HepG2 (cell line): ENCODE data around the gene PNPLA8. TPM values are rescaled to one million over a fixed set of nuclear protein-coding genes. Genes with fewer than 3 reads are reported as not detected.

Experiments used
- ATAC-seq: fragments of 200-7000 bp; cut with Tn5 transposase; 3 replicates; pipeline ENCODE4 v1.9.1; 2020; ENCODE audit warnings: mild to moderate bottlenecking, moderate library complexity
- BruUV-seq: library from RNA; stranded (reverse); fragments of 400-500 nt; replicated peaks from 2 replicates; lab custom pipeline; 2021; lab: Mats Ljungman, UMichigan
- CTCF ChIA-PET: fragments of 300-600 bp; formaldehyde crosslinking; extraction: SDS; loops from one replicate; lab custom pipeline; 2021; ENCODE audit warnings: low total read pairs, inconsistent platforms, low intra/inter-chr PET ratio; lab: Yijun Ruan, JAX
- POLR2A ChIA-PET: fragments of 350-600 bp; sonication (Branson Sonifier 250); formaldehyde crosslinking; loops from one replicate; lab custom pipeline; 2020; ENCODE audit warnings: antibody characterized with exemption, inconsistent platforms; lab: Yijun Ruan, JAX
- DNase-seq: peaks from one replicate; pipeline ENCODE4 v3.0.0-alpha.2; 2015; ENCODE audit warnings: low spot score
- FAIRE-seq: peaks from 3 replicates; lab custom pipeline; 2011; peaks lifted over from hg19 to GRCh38; lab: Jason Lieb, UNC
- H2AFZ ChIP-seq: one replicate; pipeline ENCODE4 v1.6.1; 2011; ENCODE audit warnings: low read length, inconsistent platforms
- H3K27ac ChIP-seq: fragments of 300-600 bp; 3 replicates; pipeline ENCODE4 v1.8.0; 2011; ENCODE audit warnings: mixed run types, mild to moderate bottlenecking, mixed read lengths, low read length, inconsistent platforms; ENCODE audit not compliant: insufficient read depth; ENCODE audit errors: extremely low read length
- H3K27me3 ChIP-seq, 2 experiments: fragments of 200-600 bp in 1 of 2; 2 replicates in 1 of 2; 3 replicates in 1 of 2; pipeline versions ENCODE4 v1.6.0 to v1.8.0; 2011; ENCODE audit warnings: low read length in 2 of 2, mild to moderate bottlenecking in 2 of 2, moderate library complexity in 2 of 2, inconsistent platforms in 1 of 2; ENCODE audit not compliant: insufficient read depth in 2 of 2, control insufficient read depth in 1 of 2
- H3K36me3 ChIP-seq, 2 experiments: fragments of 200-600 bp in 1 of 2; replicated peaks in 1 of 2; 2 replicates in 1 of 2; 3 replicates in 1 of 2; pipeline versions ENCODE4 v1.5.1 to v1.8.0; 2011; ENCODE audit warnings: low read length in 2 of 2, inconsistent platforms in 1 of 2; ENCODE audit not compliant: insufficient read depth in 2 of 2, control insufficient read depth in 1 of 2
- H3K4me1 ChIP-seq: 2 replicates; pipeline ENCODE4 v1.5.1; 2012; ENCODE audit warnings: low read length, inconsistent platforms; ENCODE audit not compliant: insufficient read depth
- H3K4me2 ChIP-seq: 2 replicates; pipeline ENCODE4 v1.6.0; 2011; ENCODE audit warnings: low read depth, low read length, inconsistent platforms
- H3K4me3 ChIP-seq, 3 experiments: fragments of 200-600 bp in 1 of 3; sonication (generic), shearing (Covaris generic) in 1 of 3; replicated peaks in 1 of 3; 2 replicates each; pipeline ENCODE4 v1.5.1; 2011 to 2016; ENCODE audit warnings: low read length in 3 of 3, inconsistent platforms in 2 of 3, low read depth in 2 of 3, mild to moderate bottlenecking in 2 of 3, control low read depth in 1 of 3, mixed read lengths in 1 of 3; ENCODE audit not compliant: insufficient read depth in 1 of 3
- H3K79me2 ChIP-seq: one replicate; pipeline ENCODE4 v1.6.1; 2011; ENCODE audit warnings: low read length, inconsistent platforms; ENCODE audit not compliant: insufficient read depth
- H3K9ac ChIP-seq: 2 replicates; pipeline ENCODE4 v1.6.0; 2011; ENCODE audit warnings: mild to moderate bottlenecking, low read depth, low read length, inconsistent platforms; ENCODE audit not compliant: insufficient read depth
- H3K9me3 ChIP-seq: 2 replicates; pipeline ENCODE4 v1.5.1; 2012; ENCODE audit warnings: mild to moderate bottlenecking, low read length
- H4K20me1 ChIP-seq: 2 replicates; pipeline ENCODE4 v1.6.0; 2011; ENCODE audit warnings: inconsistent platforms, mild to moderate bottlenecking, low read length, moderate library complexity; ENCODE audit not compliant: insufficient read depth
- ARID2 ChIP-seq: sonication (generic); formaldehyde crosslinking; IDR thresholded peaks from 2 replicates; pipeline ENCODE4 v1.8.1; 2022; ENCODE audit warnings: mild to moderate bottlenecking, missing genetic modification reagents, borderline replicate concordance
- NFRKB ChIP-seq: fragments of 450-650 bp; IDR thresholded peaks from 2 replicates; pipeline ENCODE4 v1.6.1; 2017
- STAT6 ChIP-seq: sonication (generic); formaldehyde crosslinking; IDR thresholded peaks from 2 replicates; pipeline ENCODE4 v1.4.0; 2020; ENCODE audit warnings: missing genetic modification reagents, mild to moderate bottlenecking, borderline replicate concordance
- TAF1 ChIP-seq: sonication (generic); formaldehyde crosslinking; IDR thresholded peaks from 2 replicates; pipeline ENCODE4 v1.4.0; 2020; ENCODE audit warnings: missing genetic modification reagents
- TCF12 ChIP-seq, 2 experiments: fragments of 450-650 bp in 1 of 2; sonication (generic) in 1 of 2; formaldehyde crosslinking in 1 of 2; IDR thresholded peaks; 2 replicates each; pipeline versions ENCODE4 v1.6.1 to v1.8.0; 2017 to 2022; ENCODE audit warnings: antibody characterized with exemption in 1 of 2, mild to moderate bottlenecking in 1 of 2, missing genetic modification reagents in 1 of 2, moderate library complexity in 1 of 2
- TFDP1 ChIP-seq: IDR thresholded peaks from 2 replicates; pipeline ENCODE4 v1.6.1; 2016; ENCODE audit warnings: missing compliant biosample characterization, missing genetic modification reagents, borderline replicate concordance
- ZBTB34 ChIP-seq: sonication (generic); formaldehyde crosslinking; IDR thresholded peaks from 2 replicates; pipeline ENCODE4 v1.8.0; 2022; ENCODE audit warnings: mild to moderate bottlenecking, missing genetic modification reagents
- ZNF367 ChIP-seq: sonication (generic); formaldehyde crosslinking; IDR thresholded peaks from 2 replicates; pipeline ENCODE4 v1.4.0; 2020; ENCODE audit warnings: missing genetic modification reagents, borderline replicate concordance
- ZNF44 ChIP-seq: sonication (generic); formaldehyde crosslinking; IDR thresholded peaks from 2 replicates; pipeline ENCODE4 v1.5.1; 2020; ENCODE audit warnings: mild to moderate bottlenecking, missing genetic modification reagents
- ZNF546 ChIP-seq: sonication (generic); formaldehyde crosslinking; conservative IDR thresholded peaks from 2 replicates; pipeline ENCODE4 v1.8.1; 2023; ENCODE audit warnings: mild to moderate bottlenecking, missing genetic modification reagents
- ZNF572 ChIP-seq: sonication (generic); formaldehyde crosslinking; IDR thresholded peaks from 2 replicates; pipeline ENCODE4 v1.5.1; 2020; ENCODE audit warnings: mild to moderate bottlenecking, missing genetic modification reagents
- ZNF576 ChIP-seq: sonication (generic); formaldehyde crosslinking; IDR thresholded peaks from 2 replicates; pipeline ENCODE4 v1.4.0; 2020; ENCODE audit warnings: mild to moderate bottlenecking, missing genetic modification reagents
- ZNF674 ChIP-seq: sonication (generic); formaldehyde crosslinking; IDR thresholded peaks from 2 replicates; pipeline ENCODE4 v1.5.0; 2020; ENCODE audit warnings: low read depth, mild to moderate bottlenecking, missing genetic modification reagents
- ZSCAN31 ChIP-seq: sonication (generic); formaldehyde crosslinking; IDR thresholded peaks from 2 replicates; pipeline ENCODE4 v1.5.0; 2020; ENCODE audit warnings: low read depth, mild to moderate bottlenecking, missing genetic modification reagents
- WGBS: methylation state at CpG from one replicate; pipeline ENCODE4 v1.1.6; 2017; ENCODE audit warnings: low lambda C conversion rate; 5-methylcytosine and 5-hydroxymethylcytosine counted together
- in situ Hi-C: cut with HindIII; loops from 2 replicates; pipeline ENCODE4 v1.10.0; 2017; ENCODE audit warnings: low pct_unique_long_range_greater_than_20kb; ENCODE audit not compliant: extremely low pct_ligation_motif_present
- intact Hi-C: fragments of 100-400 bp; cut with micrococcal nuclease; formaldehyde crosslinking; loops from one replicate; pipeline ENCODE4 v1.10.0; 2022; ENCODE audit not compliant: unreplicated experiment
- polyA plus RNA-seq, 8 experiments: library from polyadenylated mRNA; depleted of rRNA in 3 of 8; stranded (reverse) in 7 of 8; unstranded in 1 of 8; fragments of >200 nt; fragmentation: Illumina TruSeq in 4 of 8; extraction: Trizol in 4 of 8; gene quantifications; 2 replicates each; pipeline versions ENCODE4 v1.2.1 to v1.2.3, GENCODE V29; 2011 to 2016; ENCODE audit warnings: low read depth in 4 of 8, missing spikeins in 1 of 8, mixed read lengths in 1 of 8; ENCODE audit not compliant: insufficient read depth in 1 of 8
- total RNA-seq, 5 experiments: library from RNA; depleted of rRNA; stranded (reverse); fragments of >200 nt; fragmentation: Illumina TruSeq; extraction: Trizol; gene quantifications; 2 replicates each; pipeline ENCODE4 v1.2.3, GENCODE V29; 2016; ENCODE audit warnings: low read depth in 1 of 5

PNPLA8 gene
- total and polyA plus RNA-seq, 2 of the 13 experiments (the other 11 are each of a cell fraction or from before 2014, with no cell fraction given): 6.3 to 11.4 TPM

- TF ChIP-seq TFDP1 (CRISPR knock-in tag) (peak; percentile 90), TAF1 (CRISPR knock-in tag) (peak; percentile 95), ZNF576 (CRISPR knock-in tag) (no peak; the same call in 1 of the 2 replicates)
Observed at GRCh38 chr7:108569381-108570145, 43.6 kb upstream of the PNPLA8 start, which contains the start of the genes DNAJB9 and THAP5 (continued).

GRCh38 chr7:108568801-108569380 lies 43.0 kb upstream of the PNPLA8 start:
- FAIRE-seq: no peak
- CTCF ChIA-PET: no interaction called here
- Histone ChIP-seq H3K27me3 (no peaks in the 10 kb centered on the region; a peak in 1 of 5 replicates), H3K36me3 (peaks cover 0 to 6% of the 10 kb centered on the region in 2 experiments; a peak in 2 of 5 replicates), H3K27ac (peak overlapping the region; percentile 95), H3K9me3 (no peaks in the 10 kb centered on the region), H3K4me3 (peak overlapping the region; percentile 72 to 99 (median 79)), H3K4me2 (peak overlapping the region; percentile 76), H2AFZ (peak overlapping the region; percentile 43), H3K9ac (peak overlapping the region; percentile 95), H4K20me1 (peaks cover 4% of the 10 kb centered on the region), H3K4me1 (peaks cover 45% of the 10 kb centered on the region), H3K79me2 (peaks cover 61% of the 10 kb centered on the region)
- POLR2A ChIA-PET: interaction anchor here (1.1 to 2.6 kb wide), 5 partner anchors 9 to 1400 kb away, joined by 3 to 49 read pairs (median 5); partner anchors contain the start of genes HBP1 and PNPLA8
- TSS peak; percentile 72 for BruUV-seq
- 1% methylated on average over 16 of the region's 24 CpGs for WGBS
- intact Hi-C loops: loop anchor here (1.0 kb wide), 1 partner anchor 43 kb away; the partner anchor contains the start of gene PNPLA8
- in situ Hi-C loops: no loop called here
- no peak for ATAC-seq
- no peak for DNase-seq
- TF ChIP-seq TCF12 (IDR thresholded peaks at IDR 0.05): no peak
- no peak for TF ChIP-seq TCF12 (CRISPR knock-in tag; IDR thresholded peaks at IDR 0.05)
- 0 out of 2 replicates have a peak, but pooled peaks have one; percentile 7 for TF ChIP-seq ZNF44 (CRISPR knock-in tag)
- 0 out of 2 replicates have a peak, but pooled peaks have one; percentile 9 for TF ChIP-seq ZBTB34 (CRISPR knock-in tag)
- peak; percentile 41; the same call in 1 of the 2 replicates for TF ChIP-seq ZNF674 (CRISPR knock-in tag)
- peak; percentile 72; the same call in 1 of the 2 replicates for TF ChIP-seq ZNF572
- no peak for TF ChIP-seq ZSCAN31 (CRISPR knock-in tag)
- TF ChIP-seq ZNF546 (CRISPR knock-in tag): 0 out of 2 replicates have a peak, but pooled peaks have one; percentile 3
- no peak for TF ChIP-seq ARID2 (CRISPR knock-in tag)
- 0 out of 2 replicates have a peak, but pooled peaks have one; percentile 11 for TF ChIP-seq STAT6 (CRISPR knock-in tag)
- no peak for TF ChIP-seq NFRKB
- TF ChIP-seq ZNF367 (CRISPR knock-in tag): no peak
